Measurements from ENCODE around the gene ELOVL7.

- TF ChIP-seq, protein P1, sequence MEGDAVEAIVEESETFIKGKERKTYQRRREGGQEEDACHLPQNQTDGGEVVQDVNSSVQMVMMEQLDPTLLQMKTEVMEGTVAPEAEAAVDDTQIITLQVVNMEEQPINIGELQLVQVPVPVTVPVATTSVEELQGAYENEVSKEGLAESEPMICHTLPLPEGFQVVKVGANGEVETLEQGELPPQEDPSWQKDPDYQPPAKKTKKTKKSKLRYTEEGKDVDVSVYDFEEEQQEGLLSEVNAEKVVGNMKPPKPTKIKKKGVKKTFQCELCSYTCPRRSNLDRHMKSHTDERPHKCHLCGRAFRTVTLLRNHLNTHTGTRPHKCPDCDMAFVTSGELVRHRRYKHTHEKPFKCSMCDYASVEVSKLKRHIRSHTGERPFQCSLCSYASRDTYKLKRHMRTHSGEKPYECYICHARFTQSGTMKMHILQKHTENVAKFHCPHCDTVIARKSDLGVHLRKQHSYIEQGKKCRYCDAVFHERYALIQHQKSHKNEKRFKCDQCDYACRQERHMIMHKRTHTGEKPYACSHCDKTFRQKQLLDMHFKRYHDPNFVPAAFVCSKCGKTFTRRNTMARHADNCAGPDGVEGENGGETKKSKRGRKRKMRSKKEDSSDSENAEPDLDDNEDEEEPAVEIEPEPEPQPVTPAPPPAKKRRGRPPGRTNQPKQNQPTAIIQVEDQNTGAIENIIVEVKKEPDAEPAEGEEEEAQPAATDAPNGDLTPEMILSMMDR (conservative IDR thresholded peaks at IDR 0.05; ENCODE audit: low read depth, low read length), result no peak
- TF ChIP-seq RAD21 (IDR thresholded peaks at IDR 0.05; ENCODE audit: low read length) (no peak), CHD1 (IDR thresholded peaks at IDR 0.05; ENCODE audit: low read depth, low read length) (no peak)
Measured at GRCh38 chr5:60852317-60852716, 8.2 kb upstream of the ELOVL7 start.

Measured in IMR-90 (cell line).